Stimulated activated naive B cell treated with anti-CD40 and anti-IgM and Interleukin-4, amounts not matched to agents 10 μg/mL and 1 μg/mL and 100 μg/mL, for 72 hours (primary cell): ENCODE measurements around the gene USO1.

Experiments
- ATAC-seq, 2 donors: fragments of 150-1000 bp; cut with Tn5 transposase; replicated peaks; 2 replicates each; pipeline ENCODE4 v1.10.0; 2021; ENCODE audit warnings: moderate library complexity in 1 of 2
- DNase-seq: peaks from one replicate; pipeline ENCODE4 v3.0.0; 2021
- H3K27ac Mint-ChIP-seq: one replicate; pipeline ENCODE4 v1.8.0; 2022; ENCODE audit warnings: mild to moderate bottlenecking, mixed read lengths
- H3K27me3 Mint-ChIP-seq, 2 donors: one replicate each; pipeline ENCODE4 v1.8.0; 2022; ENCODE audit warnings: mixed read lengths in 2 of 2
- H3K36me3 Mint-ChIP-seq, 2 donors: one replicate each; pipeline ENCODE4 v1.8.0; 2022; ENCODE audit warnings: mixed read lengths in 2 of 2, mild to moderate bottlenecking in 1 of 2
- H3K4me1 Mint-ChIP-seq, 2 donors: one replicate each; pipeline ENCODE4 v1.8.0; 2022; ENCODE audit warnings: mixed read lengths in 2 of 2, mild to moderate bottlenecking in 1 of 2
- H3K4me3 Mint-ChIP-seq, 2 donors: one replicate each; pipeline ENCODE4 v1.8.0; 2022; ENCODE audit warnings: mild to moderate bottlenecking in 2 of 2, mixed read lengths in 2 of 2, moderate library complexity in 1 of 2
- H3K9me3 Mint-ChIP-seq, 2 donors: one replicate each; pipeline ENCODE4 v1.8.0; 2022; ENCODE audit warnings: mixed read lengths in 2 of 2, mild to moderate bottlenecking in 1 of 2

Gene USO1

DNA sequence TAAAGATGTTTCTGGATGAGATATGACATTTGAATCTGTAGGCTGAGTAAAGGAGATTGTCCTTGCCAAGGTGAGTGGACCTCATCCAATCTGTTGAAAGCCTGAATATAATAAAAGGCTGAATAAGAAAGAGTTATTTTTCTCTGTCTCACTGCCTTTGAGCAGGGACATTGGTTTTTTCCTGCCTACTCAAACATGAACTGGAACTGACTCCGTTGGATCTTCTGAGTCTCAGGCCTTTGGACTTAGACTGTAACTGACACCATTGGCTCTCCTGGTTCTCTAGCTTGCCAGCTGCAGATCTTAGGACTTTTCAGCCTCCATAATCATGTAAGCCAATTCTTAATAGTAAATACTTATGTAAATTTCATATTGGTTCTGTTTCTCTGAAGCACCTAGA, 134.3 kb downstream of the USO1 start:
- H3K9me3 Mint-ChIP-seq: no peaks in the 10 kb centered on the region
- H3K4me3 Mint-ChIP-seq: no peak overlapping the region
- ATAC-seq: no peak
- DNase-seq: no peak
- no peaks in the 10 kb centered on the region for H3K36me3 Mint-ChIP-seq
- H3K4me1 Mint-ChIP-seq: no peaks in the 10 kb centered on the region
- peaks cover 7 to 9% of the 10 kb centered on the region in 2 donors for H3K27me3 Mint-ChIP-seq
- no peak overlapping the region for H3K27ac Mint-ChIP-seq

DNA sequence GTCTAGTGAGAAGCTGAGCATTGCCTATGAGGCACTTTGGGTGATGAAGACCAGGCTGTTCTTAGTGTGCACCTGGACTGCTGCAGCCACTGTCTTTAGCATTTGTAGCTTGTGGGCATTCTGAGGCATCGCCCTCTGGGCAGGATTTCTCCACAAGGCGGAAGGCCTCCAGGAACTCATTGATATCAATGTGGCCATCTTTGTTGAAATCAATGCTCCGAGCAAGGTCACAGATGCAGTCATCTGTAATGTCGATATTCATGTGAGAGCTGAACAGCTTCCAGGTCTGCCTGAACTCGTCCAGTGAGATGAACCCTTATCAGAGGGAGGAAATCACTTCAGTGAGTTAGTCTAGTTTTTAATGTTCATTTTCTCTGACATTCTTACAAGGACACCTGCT, 136.2 kb downstream of the USO1 start:
- Mint-ChIP-seq H3K27ac (no peak overlapping the region), H3K27me3 (peaks cover 6 to 7% of the 10 kb centered on the region in 2 donors), H3K9me3 (no peaks in the 10 kb centered on the region), H3K4me3 (no peak overlapping the region), H3K36me3 (no peaks in the 10 kb centered on the region), H3K4me1 (no peaks in the 10 kb centered on the region)
- ATAC-seq (no peak), DNase-seq (no peak)
